Measurements from ENCODE around the gene MYO3B. TPM values are rescaled to one million over a fixed set of nuclear protein-coding genes. Genes with fewer than 3 reads are reported as not detected.
"Not testable (repeated sequence)": the region's sequence is repeated elsewhere in the genome, so short reads cannot be mapped to it uniquely, and the experiment has no call there.

The MYO3B gene
- total RNA-seq, 1 experiment from 2014 or later: not detected

DNA sequence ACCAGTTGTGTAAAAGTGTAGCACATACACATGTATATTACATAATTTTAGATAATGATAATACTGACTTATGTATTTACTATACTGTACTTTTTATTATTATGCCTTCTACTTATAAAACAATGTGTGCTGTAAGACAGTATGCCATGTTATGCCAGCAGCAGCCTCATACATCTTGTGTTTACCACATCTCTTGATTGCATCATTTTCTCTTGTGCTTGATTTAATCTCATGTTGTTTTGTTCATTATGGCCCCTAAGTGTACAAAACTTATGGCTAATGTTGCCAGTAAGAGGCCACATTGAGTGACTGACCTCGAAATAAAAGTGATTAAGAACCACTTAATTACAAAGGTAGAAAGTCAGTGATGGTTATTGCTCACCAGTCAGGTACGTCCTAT is 409.2 kb downstream of the MYO3B start:
- Histone ChIP-seq H3K9me3 (no peaks in the 10 kb centered on the region), H3K36me3 (no peaks in the 10 kb centered on the region), H3K4me3 (no peak overlapping the region), H3K27me3 (no peaks in the 10 kb centered on the region)
- DNase-seq: no peak

DNA sequence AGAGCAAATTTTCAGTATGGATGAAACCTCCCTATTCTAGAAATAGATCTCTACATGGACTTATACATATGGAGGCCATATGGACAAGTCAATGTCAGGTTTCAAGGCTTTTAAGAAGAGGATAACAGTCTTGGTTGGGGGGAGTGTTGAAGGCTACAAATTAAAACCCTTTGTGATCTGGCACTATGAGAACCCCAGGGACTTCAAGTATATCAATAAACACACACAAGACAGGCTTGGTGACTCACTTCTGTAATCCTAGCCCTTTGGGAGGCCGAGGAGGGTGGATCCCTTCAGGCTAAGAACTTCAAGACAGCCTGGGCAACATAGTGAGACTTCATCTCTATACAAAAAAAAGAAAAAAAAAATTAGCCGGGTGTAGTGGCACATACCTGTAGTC is 410.0 kb downstream of the MYO3B start:
- Histone ChIP-seq H3K9me3 (no peaks in the 10 kb centered on the region), H3K4me3 (no peak overlapping the region), H3K27me3 (no peaks in the 10 kb centered on the region), H3K36me3 (no peaks in the 10 kb centered on the region)
- DNase-seq: peak; percentile 55

DNA sequence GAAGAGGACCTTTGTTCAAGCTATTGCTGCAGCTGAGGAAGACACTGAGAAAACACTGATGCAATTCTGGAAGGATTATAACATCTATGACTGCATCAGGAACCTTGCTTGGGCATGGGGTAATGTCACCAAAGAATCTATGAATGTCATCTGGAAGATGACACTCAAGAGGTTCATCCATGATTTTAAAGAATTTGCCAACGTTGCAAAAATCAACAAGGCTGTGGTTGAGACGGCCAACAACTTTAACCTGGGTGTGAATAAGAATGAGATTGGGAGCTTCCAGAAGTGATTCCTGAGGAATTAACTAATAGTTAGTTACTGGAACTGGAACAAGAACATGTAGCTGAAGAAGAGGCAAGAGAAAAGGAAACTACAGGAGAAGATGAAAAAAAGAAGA is 410.8 kb downstream of the MYO3B start:
- DNase-seq: no peak
- Histone ChIP-seq H3K9me3 (no peaks in the 10 kb centered on the region), H3K36me3 (no peaks in the 10 kb centered on the region), H3K4me3 (no peak overlapping the region), H3K27me3 (no peaks in the 10 kb centered on the region)

DNA sequence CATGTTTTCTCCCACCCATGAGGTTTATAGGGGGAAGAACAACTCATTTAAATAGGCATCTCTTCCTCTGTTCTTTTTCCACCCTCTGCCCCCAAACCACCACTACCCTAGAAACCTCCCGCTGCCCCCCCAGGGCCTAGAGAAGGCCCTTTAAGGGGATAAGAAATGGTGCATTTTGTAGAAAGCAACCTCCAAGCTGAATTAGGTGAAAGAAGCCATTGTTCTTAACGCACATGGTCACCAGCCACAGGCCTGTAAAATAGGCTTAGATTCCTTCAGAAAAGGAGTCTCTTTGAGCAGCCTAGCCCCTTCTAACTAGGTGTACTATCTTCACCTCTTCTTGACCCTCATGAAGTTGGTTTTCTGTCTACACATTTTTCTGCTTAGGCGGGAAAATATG is 418.6 kb downstream of the MYO3B start:
- no peaks in the 10 kb centered on the region for H3K9me3 ChIP-seq
- H3K27me3 ChIP-seq: no peaks in the 10 kb centered on the region
- H3K4me3 ChIP-seq: no peak overlapping the region
- no peaks in the 10 kb centered on the region for H3K36me3 ChIP-seq
- DNase-seq: no peak

DNA sequence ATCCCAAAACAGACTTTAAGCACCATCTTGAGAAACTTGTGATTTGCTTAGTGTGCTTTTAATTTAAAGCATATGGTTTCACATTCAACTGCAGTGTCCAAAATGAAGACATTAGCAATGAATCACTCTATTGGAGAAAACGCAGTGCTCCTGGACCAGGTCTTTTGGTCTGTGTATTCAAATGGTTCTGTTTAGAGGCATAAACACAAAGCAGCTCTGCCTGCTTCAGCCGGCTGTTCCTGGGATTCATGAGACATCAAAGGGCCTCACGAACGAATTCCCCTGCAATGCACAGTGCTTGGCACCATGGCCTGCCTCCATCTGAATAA is 420.1 kb downstream of the MYO3B start:
- Histone ChIP-seq H3K4me3 (no peak overlapping the region), H3K27me3 (no peaks in the 10 kb centered on the region), H3K36me3 (no peaks in the 10 kb centered on the region), H3K9me3 (no peaks in the 10 kb centered on the region)
- DNase-seq: no peak

DNA sequence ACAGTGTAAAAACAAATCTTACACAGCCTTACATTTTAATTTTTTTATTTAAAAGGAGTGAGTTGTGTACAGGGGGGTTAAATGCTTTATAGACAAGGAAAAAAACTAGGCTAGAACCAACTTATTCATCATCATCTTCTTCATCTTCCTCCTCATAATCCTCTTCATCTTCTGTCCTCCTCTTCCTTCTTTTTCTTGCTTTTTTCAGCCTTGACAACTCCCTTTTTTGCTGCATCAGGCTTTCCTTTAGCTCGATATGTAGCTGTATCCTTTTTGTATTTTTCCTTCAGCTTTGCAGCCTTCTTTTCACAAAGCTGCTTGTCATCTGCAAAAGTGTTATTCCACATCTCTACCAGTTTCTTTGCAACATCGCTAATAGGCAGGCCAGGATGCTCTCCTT is 423.5 kb downstream of the MYO3B start:
- no peaks in the 10 kb centered on the region for H3K36me3 ChIP-seq
- no peak overlapping the region for H3K4me3 ChIP-seq
- H3K27me3 ChIP-seq: no peaks in the 10 kb centered on the region
- H3K9me3 ChIP-seq: no peaks in the 10 kb centered on the region
- DNase-seq: no peak

DNA sequence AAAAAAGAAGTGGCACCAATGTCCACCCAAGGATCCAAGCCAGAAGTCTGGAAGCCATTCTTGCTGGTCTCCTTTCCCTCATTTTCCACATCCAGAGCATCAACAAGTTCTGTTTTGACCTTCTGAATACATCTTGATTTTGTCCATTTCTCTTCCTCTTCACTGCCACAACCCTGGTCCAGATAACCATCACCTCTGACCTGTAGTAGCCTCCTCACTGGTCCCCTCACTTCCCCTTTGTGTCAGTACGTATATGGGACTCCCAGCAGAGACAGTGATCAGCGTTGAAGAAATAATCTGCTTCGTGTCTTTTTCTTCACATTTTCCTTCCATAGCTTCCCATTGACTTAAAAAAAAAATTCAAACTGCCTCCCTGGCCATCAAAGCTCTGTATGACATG is 427.9 kb downstream of the MYO3B start:
- Histone ChIP-seq H3K9me3 (no peaks in the 10 kb centered on the region), H3K36me3 (no peaks in the 10 kb centered on the region), H3K4me3 (no peak overlapping the region), H3K27me3 (no peaks in the 10 kb centered on the region)
- DNase-seq: no peak

DNA sequence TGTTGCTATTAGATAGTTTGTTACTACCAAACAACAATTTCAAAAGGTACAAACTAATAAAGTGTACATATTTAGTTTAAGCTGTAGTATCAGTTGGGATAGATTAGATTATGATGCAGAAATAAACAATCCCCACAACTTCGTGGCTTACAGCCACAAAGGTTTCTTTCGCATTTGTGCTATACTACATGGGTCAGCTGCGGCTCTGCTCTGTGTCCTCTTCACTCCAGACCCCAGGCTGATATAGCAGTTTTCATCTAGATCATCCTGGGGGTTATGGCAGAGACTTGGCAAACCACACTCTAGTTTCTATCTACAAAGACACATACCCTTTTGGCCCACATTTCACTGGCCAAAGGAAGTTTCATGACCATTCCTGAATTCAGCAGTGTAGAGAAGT is 429.2 kb downstream of the MYO3B start:
- no peaks in the 10 kb centered on the region for H3K36me3 ChIP-seq
- no peak for DNase-seq
- H3K4me3 ChIP-seq: no peak overlapping the region

DNA sequence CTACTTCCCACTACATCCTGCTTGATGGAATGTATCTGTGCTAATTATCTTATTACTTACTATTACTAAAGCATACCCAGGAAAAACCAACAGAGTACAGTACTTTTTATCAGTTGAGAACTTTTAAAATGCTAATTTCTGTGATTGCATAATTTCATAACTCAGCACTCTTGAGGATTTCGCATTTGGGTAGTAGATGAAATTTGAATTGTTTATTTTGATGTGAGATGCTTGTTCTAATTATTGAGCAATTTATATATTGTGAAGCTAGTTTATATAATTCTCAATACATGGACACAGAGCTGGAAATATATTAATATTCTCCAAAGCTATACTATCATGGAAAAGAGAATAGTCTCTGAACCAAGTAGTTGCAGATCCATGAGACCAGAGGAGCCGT is 432.7 kb downstream of the MYO3B start:
- no peaks in the 10 kb centered on the region for H3K9me3 ChIP-seq
- no peak for DNase-seq
- no peak overlapping the region for H3K4me3 ChIP-seq
- H3K36me3 ChIP-seq: no peaks in the 10 kb centered on the region
- H3K27me3 ChIP-seq: no peaks in the 10 kb centered on the region

More for the DNA sequence above, 429.2 kb downstream of the MYO3B start:
- no peaks in the 10 kb centered on the region for H3K9me3 ChIP-seq
- no peaks in the 10 kb centered on the region for H3K27me3 ChIP-seq

DNA sequence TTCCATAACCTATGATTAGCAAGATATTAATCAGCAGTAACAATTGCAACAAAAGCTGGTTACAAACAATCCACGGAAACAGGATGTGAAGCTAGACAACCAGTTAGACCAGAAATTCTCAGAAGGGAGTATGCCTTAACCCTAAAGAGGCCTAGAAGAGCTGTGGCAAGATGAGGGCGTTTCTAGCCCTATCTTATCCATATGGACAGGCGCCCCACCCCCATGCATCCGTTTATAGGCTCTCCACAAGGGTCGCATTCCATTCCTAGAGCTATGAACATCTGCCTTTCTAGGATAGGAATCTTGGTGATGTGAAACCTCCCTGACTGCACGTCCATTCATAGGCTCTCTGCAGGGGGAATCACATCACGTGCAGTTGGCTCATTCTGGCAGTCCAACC is 441.0 kb downstream of the MYO3B start:
- H3K27me3 ChIP-seq, DNase-seq, H3K4me3 ChIP-seq, H3K9me3 ChIP-seq, H3K36me3 ChIP-seq: not testable (repeated sequence)

DNA sequence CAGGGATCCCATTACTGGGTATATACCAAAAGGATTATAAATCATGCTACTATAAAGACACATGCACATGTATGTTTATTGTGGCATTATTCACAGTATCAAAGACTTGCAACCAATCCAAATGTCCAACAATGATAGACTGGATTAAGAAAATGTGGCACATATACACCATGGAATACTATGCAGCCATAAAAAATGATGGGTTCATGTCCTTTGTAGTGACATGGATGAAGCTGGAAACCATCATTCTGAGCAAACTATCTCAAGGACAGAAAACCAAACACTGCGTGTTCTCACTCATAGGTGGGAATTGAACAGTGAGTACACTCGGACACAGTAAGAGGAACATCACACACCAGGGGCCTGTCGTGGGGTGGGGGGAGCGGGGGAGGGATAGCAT is 457.1 kb downstream of the MYO3B start:
- H3K4me3 ChIP-seq, H3K36me3 ChIP-seq, H3K27me3 ChIP-seq, H3K9me3 ChIP-seq, DNase-seq: not testable (repeated sequence)

DNA sequence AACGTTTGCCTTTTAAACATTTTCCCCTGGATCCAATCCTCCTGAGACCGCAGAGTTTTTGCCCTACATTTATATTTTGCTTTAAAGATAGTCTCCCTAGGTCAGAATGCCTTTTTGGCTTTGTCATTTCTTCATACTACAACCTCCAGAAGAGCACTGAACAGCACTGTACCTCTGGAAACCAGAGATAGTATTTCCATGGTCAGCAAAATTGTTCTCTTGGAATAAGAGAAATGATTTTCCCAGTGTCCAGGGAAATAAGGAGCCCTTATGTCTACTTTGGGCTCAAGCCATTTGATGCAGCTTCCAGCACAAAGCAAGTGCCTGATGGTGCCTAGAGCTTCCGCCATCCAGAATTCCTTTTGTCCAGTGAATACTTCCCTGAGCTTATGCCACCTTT is 461.7 kb downstream of the MYO3B start:
- no peak overlapping the region for H3K4me3 ChIP-seq
- H3K27me3 ChIP-seq: no peaks in the 10 kb centered on the region
- no peaks in the 10 kb centered on the region for H3K36me3 ChIP-seq
- DNase-seq: no peak
- no peaks in the 10 kb centered on the region for H3K9me3 ChIP-seq

DNA sequence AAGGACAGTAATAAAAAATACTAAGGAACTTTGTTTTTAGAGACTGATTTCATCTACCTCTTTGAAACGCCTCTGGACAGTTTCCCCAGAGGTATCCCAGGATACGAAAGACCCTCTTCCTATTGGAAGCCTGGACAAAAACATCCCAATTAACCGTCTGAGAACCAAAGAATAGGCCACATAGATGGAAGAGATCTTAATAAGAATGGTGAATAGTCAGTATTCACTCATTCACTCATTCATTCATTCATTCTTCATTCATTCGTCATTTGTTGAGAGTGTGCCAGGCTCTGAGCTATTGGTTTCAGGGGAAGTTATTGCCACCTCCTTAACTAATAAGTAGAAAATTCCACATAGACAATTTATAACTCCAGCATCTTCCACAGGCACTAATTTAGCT is 464.0 kb downstream of the MYO3B start:
- no peak for DNase-seq
- H3K4me3 ChIP-seq: no peak overlapping the region
- no peaks in the 10 kb centered on the region for H3K27me3 ChIP-seq
- no peaks in the 10 kb centered on the region for H3K9me3 ChIP-seq
- no peaks in the 10 kb centered on the region for H3K36me3 ChIP-seq

DNA sequence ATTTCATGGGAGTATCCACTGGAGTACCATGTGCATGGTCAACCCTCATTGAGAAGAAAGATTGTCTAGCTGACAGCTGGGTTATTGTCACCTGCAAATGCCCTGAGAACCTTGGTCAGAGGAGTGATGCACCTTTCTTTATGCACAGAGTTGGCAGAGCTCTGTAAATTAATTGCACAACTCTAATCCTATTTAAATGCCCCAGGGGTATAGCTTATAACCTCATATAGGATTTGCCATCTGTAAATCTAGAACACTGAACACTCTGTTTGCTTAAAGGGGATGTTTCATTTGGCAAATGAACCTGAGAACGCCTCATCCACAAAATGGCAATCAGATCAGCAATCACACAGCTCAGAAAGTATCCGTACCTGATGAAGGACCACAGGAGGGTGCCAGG is 465.4 kb downstream of the MYO3B start:
- no peaks in the 10 kb centered on the region for H3K9me3 ChIP-seq
- H3K27me3 ChIP-seq: no peaks in the 10 kb centered on the region
- H3K4me3 ChIP-seq: no peak overlapping the region
- no peak for DNase-seq
- no peaks in the 10 kb centered on the region for H3K36me3 ChIP-seq

DNA sequence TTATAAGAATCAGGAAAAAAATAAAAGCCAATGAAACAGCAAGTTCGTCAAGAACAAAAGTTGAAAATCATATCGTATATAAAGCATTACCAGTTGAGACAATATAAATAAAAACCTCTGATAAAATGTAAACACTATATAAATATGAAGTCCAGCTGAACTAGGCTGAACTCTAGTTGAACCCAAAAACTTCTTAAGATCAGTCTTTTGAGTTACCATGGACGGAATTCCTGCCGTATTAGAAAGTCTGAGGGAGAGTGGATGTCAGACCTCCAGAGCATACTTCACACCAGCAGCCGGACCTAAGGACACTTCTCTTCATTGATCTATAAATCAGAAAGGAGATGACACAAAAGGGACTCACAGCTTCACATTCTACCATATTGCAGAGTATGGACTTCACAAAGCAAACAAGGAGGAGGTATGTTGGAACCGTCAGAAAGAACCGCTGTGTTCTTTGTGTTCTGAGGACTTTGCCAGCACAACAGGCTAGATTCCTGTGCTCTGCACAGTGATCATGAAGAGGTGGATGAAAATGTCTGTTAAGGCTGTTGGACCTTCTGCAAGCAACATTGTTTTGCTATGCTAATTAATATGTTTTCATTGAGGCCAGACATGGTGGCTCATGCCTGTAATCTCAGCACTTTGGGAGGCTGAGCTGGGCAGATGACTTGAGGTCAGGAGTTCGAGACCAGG is 469.9 kb downstream of the MYO3B start:
- H3K4me3 ChIP-seq: no peak overlapping the region
- no peak for DNase-seq
- H3K36me3 ChIP-seq: no peaks in the 10 kb centered on the region
- H3K27me3 ChIP-seq: no peaks in the 10 kb centered on the region
- no peaks in the 10 kb centered on the region for H3K9me3 ChIP-seq

DNA sequence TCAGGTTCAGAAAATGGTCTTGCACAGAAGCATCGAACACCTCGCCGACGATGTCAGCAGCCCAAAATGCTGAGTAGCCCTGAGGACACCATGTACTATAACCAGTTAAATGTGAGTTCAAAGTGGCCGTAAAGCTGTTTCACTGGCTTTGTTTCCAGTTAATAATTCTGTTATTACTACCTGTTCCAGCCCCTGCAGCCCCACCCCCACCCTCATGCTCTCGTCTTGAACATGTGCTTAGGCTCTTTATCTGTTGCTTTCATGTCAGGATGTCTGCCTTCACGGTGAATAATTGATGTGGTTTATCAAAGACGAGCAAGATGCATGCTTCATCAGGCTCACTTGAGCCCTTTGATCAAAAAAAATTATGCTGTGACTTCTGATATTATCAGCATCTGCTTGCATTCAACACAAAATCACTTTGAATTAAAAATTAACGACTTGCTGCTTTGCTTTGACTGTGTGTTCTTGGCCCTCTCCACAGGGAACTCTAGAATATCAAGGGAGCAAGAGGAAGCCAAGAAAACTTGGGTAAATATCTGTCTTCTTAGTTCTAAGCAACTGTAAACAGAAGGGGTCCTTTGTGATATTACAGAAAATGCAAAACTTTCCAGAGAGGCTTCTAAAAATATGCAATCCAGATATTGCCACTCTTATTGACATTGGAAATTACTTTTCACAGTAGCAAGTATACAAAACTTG is 473.8 kb downstream of the MYO3B start:
- Histone ChIP-seq H3K27me3 (no peaks in the 10 kb centered on the region), H3K36me3 (no peaks in the 10 kb centered on the region), H3K4me3 (no peak overlapping the region), H3K9me3 (no peaks in the 10 kb centered on the region)
- no peak for DNase-seq

DNA sequence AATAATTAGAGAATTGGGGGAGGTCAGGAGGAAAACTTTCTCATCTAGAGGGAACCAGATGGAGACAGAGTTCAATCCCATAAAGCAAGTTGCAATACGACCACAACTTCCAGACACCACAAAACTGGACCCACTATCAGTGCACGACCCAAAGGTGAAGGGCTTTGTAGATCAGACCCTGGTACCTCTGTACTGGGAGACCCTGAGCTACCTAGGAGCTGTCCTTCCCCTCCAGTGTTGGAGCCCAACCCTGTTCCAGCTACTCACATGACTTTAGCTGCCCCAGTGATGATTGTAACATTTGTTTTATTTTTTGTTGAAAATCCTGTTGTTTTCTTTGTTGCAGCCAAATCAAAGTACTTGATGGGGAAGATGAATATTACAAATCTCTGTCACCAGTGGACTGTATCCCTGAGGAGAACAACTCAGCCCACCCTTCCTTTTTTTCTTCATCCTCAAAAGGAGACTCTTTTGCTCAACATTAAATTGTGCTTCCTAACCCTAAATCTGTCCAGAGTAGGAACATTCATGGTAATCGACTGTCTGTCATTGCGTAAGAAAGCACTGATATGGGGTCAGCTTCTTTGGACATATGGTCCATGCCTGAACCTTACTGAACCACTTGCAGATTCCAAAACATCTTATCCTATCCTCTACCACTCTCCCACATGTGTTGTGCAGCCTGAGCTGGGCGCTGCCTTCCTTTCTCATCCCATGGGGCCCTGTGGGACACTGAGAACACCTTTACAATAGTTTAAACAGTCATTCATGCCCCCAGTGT is 474.9 kb downstream of the MYO3B start:
- H3K36me3 ChIP-seq: no peaks in the 10 kb centered on the region
- no peak for DNase-seq
- no peak overlapping the region for H3K4me3 ChIP-seq
- H3K27me3 ChIP-seq: no peaks in the 10 kb centered on the region
- H3K9me3 ChIP-seq: no peaks in the 10 kb centered on the region

DNA sequence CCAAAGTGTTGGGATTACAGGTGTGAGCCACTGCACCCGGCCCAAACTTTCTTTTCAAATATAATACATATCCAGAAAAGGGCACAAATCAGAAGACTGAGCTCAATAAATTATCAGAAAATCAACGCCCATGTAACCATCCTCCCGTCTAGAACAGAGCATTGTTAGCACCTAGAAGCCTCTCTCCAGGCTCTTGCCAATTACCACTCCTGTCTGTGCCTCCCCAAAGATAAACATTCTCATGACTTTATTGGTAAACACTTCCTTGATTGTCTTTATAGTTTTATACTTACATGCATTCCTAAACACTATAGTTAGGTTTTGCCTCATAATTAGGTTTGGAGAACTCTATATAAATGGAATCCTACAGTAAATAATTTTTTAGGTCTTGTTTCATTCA is 478.7 kb downstream of the MYO3B start:
- Histone ChIP-seq H3K4me3 (no peak overlapping the region), H3K9me3 (no peaks in the 10 kb centered on the region), H3K36me3 (no peaks in the 10 kb centered on the region), H3K27me3 (no peaks in the 10 kb centered on the region)
- DNase-seq: no peak
